CD4-positive, CD25-positive, alpha-beta regulatory T cell (primary cell): ENCODE results near the gene LILRB3. TPM values are rescaled to one million over a fixed set of nuclear protein-coding genes. Genes with fewer than 3 reads are reported as not detected.
"Not testable (repeated sequence)": the region's sequence is repeated elsewhere in the genome, so short reads cannot be mapped to it uniquely, and the experiment has no call there.

ENCODE experiments used
- ATAC-seq, 2 donors: fragments of 150-1000 bp; cut with Tn5 transposase; one replicate each; pipeline ENCODE4 v1.10.0; 2021; ENCODE audit warnings: low read depth in 2 of 2, moderate number of reproducible peaks in 2 of 2, moderate library complexity in 1 of 2
- DNase-seq, 3 donors: peaks; one replicate each; pipeline versions ENCODE4 v3.0.0 to v3.0.0-alpha.2; 2012 to 2022; ENCODE audit warnings: mixed read lengths in 1 of 3
- H3K27ac ChIP-seq: one replicate; pipeline ENCODE4 v1.7.0; 2013; ENCODE audit warnings: mild to moderate bottlenecking, low read length; ENCODE audit not compliant: insufficient read depth, poor library complexity, severe bottlenecking
- H3K27me3 ChIP-seq: one replicate; pipeline ENCODE4 v1.7.0; 2013; ENCODE audit warnings: low read length; ENCODE audit not compliant: control insufficient read depth, insufficient read depth
- H3K36me3 ChIP-seq: one replicate; pipeline ENCODE4 v1.7.0; 2013; ENCODE audit warnings: mild to moderate bottlenecking, low read length, moderate library complexity; ENCODE audit not compliant: control insufficient read depth, insufficient read depth
- H3K4me1 ChIP-seq: 2 replicates; pipeline ENCODE4 v1.7.0; 2013; ENCODE audit warnings: mild to moderate bottlenecking, low read length; ENCODE audit not compliant: insufficient read depth, control insufficient read depth, poor library complexity, severe bottlenecking
- H3K4me3 ChIP-seq: one replicate; pipeline ENCODE4 v1.7.0; 2013; ENCODE audit warnings: low read depth, mild to moderate bottlenecking, low read length, moderate library complexity
- H3K9me3 ChIP-seq, 2 experiments: 1 replicate in 1 of 2; 2 replicates in 1 of 2; pipeline ENCODE4 v1.7.0; 2013; ENCODE audit warnings: low read length in 2 of 2, mild to moderate bottlenecking in 1 of 2, moderate library complexity in 1 of 2; ENCODE audit not compliant: control insufficient read depth in 2 of 2
- H3K27ac Mint-ChIP-seq, 3 donors: one replicate each; pipeline ENCODE4 v1.8.0; 2020 to 2022; ENCODE audit warnings: mild to moderate bottlenecking in 3 of 3, mixed read lengths in 3 of 3, moderate library complexity in 2 of 3
- H3K27me3 Mint-ChIP-seq: one replicate; pipeline ENCODE4 v1.8.0; 2022; ENCODE audit warnings: mild to moderate bottlenecking, mixed read lengths
- H3K36me3 Mint-ChIP-seq: one replicate; pipeline ENCODE4 v1.8.0; 2020; ENCODE audit warnings: mixed read lengths
- H3K4me1 Mint-ChIP-seq, 4 donors: one replicate each; pipeline ENCODE4 v1.8.0; 2020 to 2022; ENCODE audit warnings: mixed read lengths in 4 of 4, mild to moderate bottlenecking in 1 of 4
- H3K4me3 Mint-ChIP-seq, 4 donors: one replicate each; pipeline ENCODE4 v1.8.0; 2020 to 2022; ENCODE audit warnings: mild to moderate bottlenecking in 4 of 4, mixed read lengths in 4 of 4, moderate library complexity in 3 of 4
- H3K9me3 Mint-ChIP-seq, 7 donors: one replicate each; pipeline ENCODE4 v1.8.0; 2020 to 2022; ENCODE audit warnings: mixed read lengths in 7 of 7, mild to moderate bottlenecking in 3 of 7, moderate library complexity in 2 of 7
- polyA plus RNA-seq, 4 donors: library from polyadenylated mRNA; unstranded; fragments of 300-500 nt; fragmentation: Illumina TruSeq; gene quantifications; one replicate each; pipeline ENCODE4 v1.2.3, GENCODE V29; 2021
- total RNA-seq: library from RNA; stranded (reverse); gene quantifications from one replicate; pipeline ENCODE4 v1.2.3, GENCODE V29; 2022

The LILRB3 gene
- total RNA-seq, result 4.1 TPM
- polyA plus RNA-seq, result under 1 TPM in 3 of 4 donors, not detected in 1; 0.07 to 0.65 (median 0.17) TPM

DNA sequence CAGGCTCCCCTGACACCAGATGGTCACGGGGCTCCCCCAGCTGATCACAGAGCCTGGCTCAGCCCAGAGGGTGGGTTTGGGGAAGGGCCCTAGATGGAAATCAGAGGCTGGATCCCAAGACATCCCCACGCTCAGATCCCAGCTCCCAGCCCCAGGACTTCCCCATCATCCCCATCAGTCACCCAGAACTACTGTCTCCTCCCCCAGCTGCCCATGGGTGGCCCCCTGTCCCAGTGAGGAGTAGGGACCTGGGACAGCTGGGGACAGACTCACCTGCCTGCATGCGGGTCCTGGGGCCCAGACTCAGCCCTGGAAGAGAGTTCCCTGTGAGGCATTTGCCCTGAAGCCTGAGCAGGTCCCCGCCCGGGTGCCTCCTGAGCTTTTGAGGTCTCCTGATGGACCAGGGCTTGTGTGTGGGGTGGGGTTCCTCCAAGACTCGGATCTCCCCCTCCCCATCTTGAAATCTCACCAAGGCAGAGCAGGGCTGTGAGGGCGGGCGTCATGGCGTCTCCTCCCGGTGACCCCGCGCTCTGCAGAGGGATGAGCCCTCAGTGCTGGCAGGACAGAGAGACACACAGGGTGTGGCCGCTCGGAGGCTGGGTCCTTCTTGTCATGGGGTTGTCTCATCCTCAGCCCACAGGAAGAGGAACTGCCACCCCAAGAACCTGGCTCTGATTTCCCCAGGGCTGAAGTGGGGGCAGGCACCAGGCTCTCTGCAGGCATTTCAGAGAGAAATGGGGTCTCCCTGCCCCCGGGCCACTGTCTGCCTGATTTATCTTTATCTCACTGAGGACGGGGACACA lies at the start of gene LILRB3:
Gene LILRB3 (minus strand): TSS at position 534 of the 803 bp plus-strand sequence. CDS start 31 bp downstream, at position 503.
- not testable (repeated sequence) for H3K27me3 Mint-ChIP-seq, H3K4me3 ChIP-seq, H3K36me3 Mint-ChIP-seq, H3K4me3 Mint-ChIP-seq, H3K4me1 Mint-ChIP-seq, H3K36me3 ChIP-seq, DNase-seq, H3K9me3 Mint-ChIP-seq, H3K9me3 ChIP-seq, H3K27ac ChIP-seq, H3K4me1 ChIP-seq, H3K27me3 ChIP-seq
- peak within 1 kb of the TSS in 1 of 3 donors; percentile 60 for H3K27ac Mint-ChIP-seq
- peak in 1 of 2 donors; percentile 37 for ATAC-seq

- not testable (repeated sequence) for H3K36me3 Mint-ChIP-seq, DNase-seq, H3K4me1 ChIP-seq
Observed at GRCh38 chr19:54272181-54272580, 49.4 kb upstream of the LILRB3 start.

GRCh38 chr19:54271587-54271986 lies 48.8 kb upstream of the LILRB3 start:
- H3K36me3 ChIP-seq, H3K4me3 ChIP-seq, H3K36me3 Mint-ChIP-seq, H3K27ac ChIP-seq, H3K4me3 Mint-ChIP-seq, H3K27me3 ChIP-seq, H3K4me1 Mint-ChIP-seq, ATAC-seq, H3K9me3 ChIP-seq, H3K4me1 ChIP-seq, H3K27ac Mint-ChIP-seq, H3K9me3 Mint-ChIP-seq, DNase-seq: not testable (repeated sequence)
- peaks cover 21% of the 10 kb centered on the region for H3K27me3 Mint-ChIP-seq

More at GRCh38 chr19:54272181-54272580, 49.4 kb upstream of the LILRB3 start:
- ATAC-seq, H3K27me3 ChIP-seq, H3K27ac Mint-ChIP-seq, H3K9me3 Mint-ChIP-seq, H3K4me3 ChIP-seq, H3K4me1 Mint-ChIP-seq, H3K9me3 ChIP-seq, H3K36me3 ChIP-seq, H3K4me3 Mint-ChIP-seq, H3K27ac ChIP-seq: not testable (repeated sequence)
- H3K27me3 Mint-ChIP-seq, result peaks cover 21% of the 10 kb centered on the region

- ATAC-seq, result peak in 1 of 2 donors; percentile 17
Observed at GRCh38 chr19:54271106-54271505, 48.3 kb upstream of the LILRB3 start.

GRCh38 chr19:54268936-54269335 lies 46.1 kb upstream of the LILRB3 start:
- Mint-ChIP-seq H3K4me3 (no peak overlapping the region), H3K27me3 (peaks cover 18% of the 10 kb centered on the region), H3K36me3 (no peaks in the 10 kb centered on the region), H3K9me3 (no peaks in the 10 kb centered on the region), H3K4me1 (peaks cover 0 to 3% (median 0%) of the 10 kb centered on the region in 4 donors), H3K27ac (no peak overlapping the region)
- Histone ChIP-seq H3K27ac (no peak overlapping the region), H3K9me3 (no peaks in the 10 kb centered on the region), H3K27me3 (no peaks in the 10 kb centered on the region), H3K36me3 (no peaks in the 10 kb centered on the region), H3K4me1 (no peaks in the 10 kb centered on the region), H3K4me3 (no peak overlapping the region)
- DNase-seq (no peak), ATAC-seq (no peak)

More at GRCh38 chr19:54271106-54271505, 48.3 kb upstream of the LILRB3 start:
- Mint-ChIP-seq H3K36me3 (no peaks in the 10 kb centered on the region), H3K4me3 (no peak overlapping the region), H3K27me3 (peaks cover 21% of the 10 kb centered on the region), H3K9me3 (no peaks in the 10 kb centered on the region), H3K27ac (no peak overlapping the region), H3K4me1 (no peaks in the 10 kb centered on the region)
- Histone ChIP-seq H3K27me3 (peaks cover 1% of the 10 kb centered on the region), H3K9me3 (no peaks in the 10 kb centered on the region), H3K4me3 (no peak overlapping the region), H3K36me3 (no peaks in the 10 kb centered on the region), H3K27ac (no peak overlapping the region), H3K4me1 (no peaks in the 10 kb centered on the region)
- no peak for DNase-seq

DNA sequence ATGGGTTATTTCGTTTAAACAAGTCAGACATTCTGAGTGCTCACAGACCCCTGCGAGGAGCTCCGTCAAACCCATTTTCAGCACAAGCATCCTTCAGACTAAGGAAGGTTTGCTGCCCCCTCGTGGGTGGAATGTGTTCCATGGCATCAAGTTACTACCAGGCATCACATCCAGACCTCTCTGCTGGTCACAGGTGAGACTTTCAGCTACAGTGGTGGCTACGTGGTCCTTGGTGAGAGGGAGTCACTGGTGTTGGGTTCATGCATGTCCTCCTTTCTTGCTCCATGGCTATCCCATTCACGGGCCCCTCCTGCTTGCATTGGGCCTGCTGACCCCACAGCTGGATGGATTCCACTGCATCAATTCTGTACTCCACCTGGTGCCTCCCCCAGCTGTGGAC lies 43.3 kb upstream of the LILRB3 start:
- no peaks in the 10 kb centered on the region for H3K36me3 Mint-ChIP-seq
- H3K9me3 ChIP-seq, result no peaks in the 10 kb centered on the region
- H3K27me3 Mint-ChIP-seq, result peaks cover 6% of the 10 kb centered on the region
- H3K27ac Mint-ChIP-seq, result peak overlapping the region in 1 of 3 donors; percentile 77
- H3K4me3 ChIP-seq, result no peak overlapping the region
- ATAC-seq (peak in 1 of 2 donors; percentile 40), DNase-seq (peak in 2 of 3 donors; percentile 40 to 69)
- no peak overlapping the region for H3K27ac ChIP-seq
- no peaks in the 10 kb centered on the region for H3K4me1 ChIP-seq
- H3K4me3 Mint-ChIP-seq, result no peak overlapping the region
- no peaks in the 10 kb centered on the region for H3K9me3 Mint-ChIP-seq
- H3K36me3 ChIP-seq, result no peaks in the 10 kb centered on the region
- H3K27me3 ChIP-seq, result no peaks in the 10 kb centered on the region
- peaks cover 0 to 3% (median 0%) of the 10 kb centered on the region in 4 donors for H3K4me1 Mint-ChIP-seq

DNA sequence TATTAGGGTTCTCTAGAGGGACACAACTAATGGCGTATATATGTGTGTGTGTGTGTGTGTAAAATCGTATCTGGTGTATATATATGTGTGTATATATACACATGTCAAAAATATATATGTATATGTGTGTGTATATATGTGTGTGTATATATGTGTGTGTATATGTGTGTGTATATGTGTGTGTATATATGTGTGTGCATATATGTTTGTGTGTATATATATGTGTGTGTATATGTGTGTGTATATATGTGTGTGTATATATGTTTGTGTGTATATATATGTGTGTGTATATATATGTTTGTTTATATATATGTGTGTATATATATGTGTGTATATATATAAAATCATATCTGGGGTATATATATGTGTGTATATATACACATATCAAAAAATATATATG lies 39.7 kb upstream of the LILRB3 start:
- no peak overlapping the region for H3K27ac Mint-ChIP-seq
- Histone ChIP-seq H3K36me3 (no peaks in the 10 kb centered on the region), H3K9me3 (no peaks in the 10 kb centered on the region), H3K4me3 (no peak overlapping the region), H3K27me3 (no peaks in the 10 kb centered on the region), H3K27ac (no peak overlapping the region), H3K4me1 (no peaks in the 10 kb centered on the region)
- peaks cover 0 to 3% (median 0%) of the 10 kb centered on the region in 4 donors for H3K4me1 Mint-ChIP-seq
- ATAC-seq (no peak), DNase-seq (no peak)
- H3K9me3 Mint-ChIP-seq, result no peaks in the 10 kb centered on the region
- H3K36me3 Mint-ChIP-seq, result no peaks in the 10 kb centered on the region
- H3K27me3 Mint-ChIP-seq, result no peaks in the 10 kb centered on the region
- no peak overlapping the region for H3K4me3 Mint-ChIP-seq

DNA sequence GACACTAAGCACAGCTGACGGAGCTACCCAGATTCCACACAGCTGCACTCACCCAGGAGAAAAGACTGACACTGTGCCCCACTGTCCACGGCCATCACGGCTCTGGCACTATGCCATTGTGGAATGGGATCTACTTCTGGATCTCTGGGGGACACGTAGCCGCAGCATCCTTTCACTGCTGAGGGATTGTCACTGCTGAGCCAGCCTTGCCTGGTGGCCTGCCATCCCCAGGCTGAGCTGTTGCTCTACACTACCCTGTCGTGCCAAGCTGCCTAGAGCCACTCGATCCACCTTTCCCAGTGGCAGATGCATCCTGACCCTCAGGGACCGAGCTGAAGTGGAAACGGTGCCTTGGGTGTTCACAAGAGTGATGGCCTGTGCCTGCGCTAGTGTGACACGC lies 39.3 kb upstream of the LILRB3 start:
- Mint-ChIP-seq H3K9me3 (no peaks in the 10 kb centered on the region), H3K27ac (no peak overlapping the region), H3K4me1 (peaks cover 0 to 3% (median 0%) of the 10 kb centered on the region in 4 donors), H3K4me3 (no peak overlapping the region), H3K36me3 (no peaks in the 10 kb centered on the region), H3K27me3 (no peaks in the 10 kb centered on the region)
- ATAC-seq (no peak), DNase-seq (no peak)
- no peaks in the 10 kb centered on the region for H3K27me3 ChIP-seq
- no peak overlapping the region for H3K27ac ChIP-seq
- H3K4me1 ChIP-seq, result no peaks in the 10 kb centered on the region
- H3K9me3 ChIP-seq, result no peaks in the 10 kb centered on the region
- H3K4me3 ChIP-seq, result no peak overlapping the region
- H3K36me3 ChIP-seq, result no peaks in the 10 kb centered on the region
